HCT116 (cell line): ENCODE results near the gene TMSB4X. TPM values are rescaled to one million over a fixed set of nuclear protein-coding genes. Genes with fewer than 3 reads are reported as not detected.

Experiments used
- ATAC-seq: fragments of 200-7000 bp; cut with Tn5 transposase; 2 replicates; pipeline ENCODE4 v1.9.1; 2020; ENCODE audit warnings: mild to moderate bottlenecking, moderate library complexity
- BruUV-seq: library from RNA; stranded (reverse); fragments of 400-500 nt; replicated peaks from 2 replicates; lab custom pipeline; 2021; lab: Mats Ljungman, UMichigan
- CTCF ChIA-PET: fragments of 300-600 bp; sonication (Branson Sonifier 250); formaldehyde crosslinking; loops from one replicate; lab custom pipeline; 2021; ENCODE audit warnings: antibody characterized with exemption; lab: Charles Lee
- POLR2A ChIA-PET: fragments of 300-600, 350-600 bp; sonication (Branson Sonifier 250); formaldehyde crosslinking; loops from one replicate; lab custom pipeline; 2021; ENCODE audit warnings: antibody characterized with exemption; lab: Charles Lee
- RAD21 ChIA-PET, 2 experiments: fragments of 300-600 bp; sonication (Branson Sonifier 250); formaldehyde crosslinking; loops; one replicate each; lab custom pipeline; 2023; ENCODE audit warnings: low total read pairs in 2 of 2; ENCODE audit not compliant: uncharacterized antibody in 2 of 2, unreplicated experiment in 2 of 2, low non-redundant PET in 1 of 2; lab: Charles Lee
- DNase-seq: peaks from one replicate; pipeline ENCODE4 v3.0.0-alpha.2; 2010; ENCODE audit warnings: low read depth, low spot score
- H2AFZ ChIP-seq: fragments of 200-600 bp; shearing (Covaris generic), sonication (generic); 2 replicates; pipeline ENCODE4 v1.6.1; 2017; ENCODE audit warnings: low read depth, mixed run types, mixed read lengths, antibody characterized with exemption, low read length; ENCODE audit not compliant: poor library complexity, severe bottlenecking
- H3K27ac ChIP-seq: 2 replicates; pipeline ENCODE4 v1.5.1; 2012; ENCODE audit warnings: low read depth, low read length
- H3K27me3 ChIP-seq: fragments of 200-600 bp; sonication (generic); 2 replicates; pipeline ENCODE4 v1.6.1; 2016; ENCODE audit warnings: mixed run types, low read length, mixed read lengths; ENCODE audit not compliant: insufficient read depth
- H3K36me3 ChIP-seq, 2 experiments: fragments of 200-500 bp in 1 of 2; fragments of 200-600 bp in 1 of 2; sonication (Bioruptor generic) in 1 of 2; sonication (generic) in 1 of 2; 2 replicates each; pipeline versions ENCODE4 v1.5.1 to v1.6.1; 2014 to 2016; ENCODE audit warnings: low read length in 2 of 2, inconsistent platforms in 1 of 2, mixed read lengths in 1 of 2, mixed run types in 1 of 2; ENCODE audit not compliant: insufficient read depth in 2 of 2, control insufficient read depth in 1 of 2
- H3K4me1 ChIP-seq, 2 experiments: fragments of 200-600 bp in 1 of 2; sonication (generic) in 1 of 2; 2 replicates each; pipeline versions ENCODE4 v1.5.1 to v1.6.1; 2012 to 2017; ENCODE audit warnings: low read length in 2 of 2, inconsistent platforms in 1 of 2, mild to moderate bottlenecking in 1 of 2, mixed read lengths in 1 of 2, mixed run types in 1 of 2, moderate library complexity in 1 of 2; ENCODE audit not compliant: insufficient read depth in 2 of 2, control insufficient read depth in 1 of 2
- H3K4me2 ChIP-seq: fragments of 200-600 bp; sonication (generic); 2 replicates; pipeline ENCODE4 v1.6.1; 2017; ENCODE audit warnings: mixed run types, low read length, mixed read lengths
- H3K4me3 ChIP-seq, 2 experiments: fragments of 200-600 bp in 1 of 2; sonication (generic) in 1 of 2; replicated peaks in 1 of 2; 2 replicates each; pipeline ENCODE4 v1.5.1; 2011 to 2016; ENCODE audit warnings: low read length in 2 of 2, control low read depth in 1 of 2, low read depth in 1 of 2, mild to moderate bottlenecking in 1 of 2, mixed read lengths in 1 of 2, mixed run types in 1 of 2
- H3K79me2 ChIP-seq: fragments of 200-600 bp; sonication (generic); 2 replicates; pipeline ENCODE4 v1.6.1; 2017; ENCODE audit warnings: mild to moderate bottlenecking, mixed run types, low read length, moderate library complexity, mixed read lengths; ENCODE audit not compliant: insufficient read depth
- H3K9ac ChIP-seq: fragments of 200-600 bp; sonication (generic); 2 replicates; pipeline ENCODE4 v1.6.1; 2016; ENCODE audit warnings: low read length, mixed read lengths
- H3K9me2 ChIP-seq: fragments of 200-600 bp; sonication (generic), shearing (Covaris generic); 2 replicates; pipeline ENCODE4 v1.6.1; 2017; ENCODE audit warnings: mixed run types, mild to moderate bottlenecking, moderate library complexity; ENCODE audit not compliant: insufficient read depth
- H3K9me3 ChIP-seq, 2 experiments: fragments of 200-500 bp in 1 of 2; fragments of 200-600 bp in 1 of 2; sonication (Bioruptor generic) in 1 of 2; sonication (generic) in 1 of 2; 2 replicates each; pipeline ENCODE4 v1.6.1; 2014 to 2017; ENCODE audit warnings: low read length in 2 of 2, mixed read lengths in 2 of 2, inconsistent platforms in 1 of 2, low read depth in 1 of 2, mild to moderate bottlenecking in 1 of 2, mixed run types in 1 of 2, moderate library complexity in 1 of 2; ENCODE audit not compliant: control insufficient read depth in 1 of 2, insufficient read depth in 1 of 2
- H4K20me1 ChIP-seq: fragments of 200-600 bp; sonication (generic), shearing (Covaris generic); 2 replicates; pipeline ENCODE4 v1.6.1; 2017; ENCODE audit warnings: mixed run types, mild to moderate bottlenecking, moderate library complexity; ENCODE audit not compliant: insufficient read depth
- CBX3 ChIP-seq: IDR thresholded peaks from 2 replicates; pipeline ENCODE4 v1.6.1; 2012; ENCODE audit warnings: low read depth
- CEBPB ChIP-seq: IDR thresholded peaks from 2 replicates; pipeline ENCODE4 v1.6.1; 2012; ENCODE audit warnings: low read depth
- EGR1 ChIP-seq: IDR thresholded peaks from 2 replicates; pipeline ENCODE4 v1.6.1; 2012; ENCODE audit warnings: low read depth
- ELF1 ChIP-seq: IDR thresholded peaks from 2 replicates; pipeline ENCODE4 v1.6.1; 2012; ENCODE audit warnings: low read depth, borderline replicate concordance
- EZH2 ChIP-seq: fragments of 200-600 bp; sonication (generic); IDR thresholded peaks from 2 replicates; pipeline ENCODE4 v1.6.1; 2017; ENCODE audit warnings: antibody characterized with exemption, mixed run types
- EZH2phosphoT487 ChIP-seq: fragments of 200-600 bp; IDR thresholded peaks from 2 replicates; pipeline ENCODE4 v1.6.1; 2018; ENCODE audit warnings: antibody characterized with exemption, borderline replicate concordance
- FOSL1 ChIP-seq: IDR thresholded peaks from 2 replicates; pipeline ENCODE4 v1.6.1; 2012; ENCODE audit warnings: low read depth
- JUND ChIP-seq: IDR thresholded peaks from 2 replicates; pipeline ENCODE4 v1.6.1; 2012
- POLR2A ChIP-seq: IDR thresholded peaks from 2 replicates; pipeline ENCODE4 v1.7.0; 2011; ENCODE audit warnings: borderline replicate concordance; ENCODE audit not compliant: insufficient read depth, insufficient read length; ENCODE audit errors: extremely low read depth
- POLR2AphosphoS5 ChIP-seq: IDR thresholded peaks from 2 replicates; pipeline ENCODE4 v1.6.1; 2011; ENCODE audit warnings: mild to moderate bottlenecking, low read depth, low read length, moderate library complexity
- RAD21 ChIP-seq: IDR thresholded peaks from 2 replicates; pipeline ENCODE4 v1.6.1; 2012; ENCODE audit warnings: low read depth, mild to moderate bottlenecking
- SP1 ChIP-seq: IDR thresholded peaks from 2 replicates; pipeline ENCODE4 v1.6.1; 2012; ENCODE audit warnings: low read depth
- TCF7L2 ChIP-seq: IDR thresholded peaks from 2 replicates; pipeline ENCODE4 v1.7.0; 2011; ENCODE audit warnings: borderline replicate concordance, inconsistent platforms; ENCODE audit not compliant: insufficient read depth, insufficient read length; ENCODE audit errors: extremely low read depth
- ZFX ChIP-seq: fragments of 450-650 bp; IDR thresholded peaks from 2 replicates; pipeline ENCODE4 v1.6.1; 2017
- ZNF274 ChIP-seq: fragments of 200-500 bp; sonication (Bioruptor generic); IDR thresholded peaks from 2 replicates; pipeline ENCODE4 v1.6.1; 2014; ENCODE audit warnings: mild to moderate bottlenecking, low read depth, low read length, inconsistent platforms
- intact Hi-C: fragments of 100-400 bp; cut with micrococcal nuclease; formaldehyde crosslinking; loops from 2 replicates; pipeline ENCODE4 v1.10.0; 2022
- total RNA-seq: library from RNA; stranded (reverse); gene quantifications from one replicate; pipeline ENCODE4 v1.2.1, GENCODE V29; 2021; ENCODE audit not compliant: unreplicated experiment
- TF ChIP-seq, protein P1 (sequence below): IDR thresholded peaks from 2 replicates; pipeline ENCODE4 v1.6.1; 2011; ENCODE audit warnings: mild to moderate bottlenecking, low read length, moderate library complexity; ENCODE audit not compliant: insufficient replicate concordance; ENCODE audit errors: extremely low read depth
- TF ChIP-seq, protein P2 (sequence below): IDR thresholded peaks from 2 replicates; pipeline ENCODE4 v1.6.1; 2012; ENCODE audit warnings: low read depth

The TMSB4X gene
- total RNA-seq, 1 experiment from 2014 or later: 407 TPM

DNA sequence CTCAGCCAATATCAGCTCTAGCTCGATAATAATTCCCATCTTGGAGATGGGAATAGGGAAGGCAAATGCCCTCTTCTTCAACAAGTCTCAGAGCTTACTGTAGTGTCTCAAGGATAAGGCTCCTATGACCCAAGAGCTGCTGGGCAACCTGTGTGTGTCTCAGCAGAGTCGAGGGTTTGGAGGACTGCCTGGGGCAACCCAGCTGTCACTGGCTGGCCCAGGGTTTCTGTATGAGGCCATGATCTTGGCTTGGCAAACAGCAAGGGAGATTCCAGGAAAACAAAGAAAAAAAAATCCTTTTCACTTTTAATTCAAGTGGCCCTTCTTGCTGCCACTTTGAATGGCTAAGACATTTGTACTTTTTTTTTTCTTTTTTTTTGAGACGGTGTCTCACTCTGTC is 34.4 kb downstream of the TMSB4X start:
- no peak for ATAC-seq
- TF ChIP-seq EZH2: no peak
- TF ChIP-seq POLR2AphosphoS5: no peak
- no peak for TF ChIP-seq ELF1
- TF ChIP-seq SP1: no peak
- TF ChIP-seq, protein P1, sequence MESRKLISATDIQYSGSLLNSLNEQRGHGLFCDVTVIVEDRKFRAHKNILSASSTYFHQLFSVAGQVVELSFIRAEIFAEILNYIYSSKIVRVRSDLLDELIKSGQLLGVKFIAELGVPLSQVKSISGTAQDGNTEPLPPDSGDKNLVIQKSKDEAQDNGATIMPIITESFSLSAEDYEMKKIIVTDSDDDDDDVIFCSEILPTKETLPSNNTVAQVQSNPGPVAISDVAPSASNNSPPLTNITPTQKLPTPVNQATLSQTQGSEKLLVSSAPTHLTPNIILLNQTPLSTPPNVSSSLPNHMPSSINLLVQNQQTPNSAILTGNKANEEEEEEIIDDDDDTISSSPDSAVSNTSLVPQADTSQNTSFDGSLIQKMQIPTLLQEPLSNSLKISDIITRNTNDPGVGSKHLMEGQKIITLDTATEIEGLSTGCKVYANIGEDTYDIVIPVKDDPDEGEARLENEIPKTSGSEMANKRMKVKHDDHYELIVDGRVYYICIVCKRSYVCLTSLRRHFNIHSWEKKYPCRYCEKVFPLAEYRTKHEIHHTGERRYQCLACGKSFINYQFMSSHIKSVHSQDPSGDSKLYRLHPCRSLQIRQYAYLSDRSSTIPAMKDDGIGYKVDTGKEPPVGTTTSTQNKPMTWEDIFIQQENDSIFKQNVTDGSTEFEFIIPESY: no peak
- TF ChIP-seq, protein P2, sequence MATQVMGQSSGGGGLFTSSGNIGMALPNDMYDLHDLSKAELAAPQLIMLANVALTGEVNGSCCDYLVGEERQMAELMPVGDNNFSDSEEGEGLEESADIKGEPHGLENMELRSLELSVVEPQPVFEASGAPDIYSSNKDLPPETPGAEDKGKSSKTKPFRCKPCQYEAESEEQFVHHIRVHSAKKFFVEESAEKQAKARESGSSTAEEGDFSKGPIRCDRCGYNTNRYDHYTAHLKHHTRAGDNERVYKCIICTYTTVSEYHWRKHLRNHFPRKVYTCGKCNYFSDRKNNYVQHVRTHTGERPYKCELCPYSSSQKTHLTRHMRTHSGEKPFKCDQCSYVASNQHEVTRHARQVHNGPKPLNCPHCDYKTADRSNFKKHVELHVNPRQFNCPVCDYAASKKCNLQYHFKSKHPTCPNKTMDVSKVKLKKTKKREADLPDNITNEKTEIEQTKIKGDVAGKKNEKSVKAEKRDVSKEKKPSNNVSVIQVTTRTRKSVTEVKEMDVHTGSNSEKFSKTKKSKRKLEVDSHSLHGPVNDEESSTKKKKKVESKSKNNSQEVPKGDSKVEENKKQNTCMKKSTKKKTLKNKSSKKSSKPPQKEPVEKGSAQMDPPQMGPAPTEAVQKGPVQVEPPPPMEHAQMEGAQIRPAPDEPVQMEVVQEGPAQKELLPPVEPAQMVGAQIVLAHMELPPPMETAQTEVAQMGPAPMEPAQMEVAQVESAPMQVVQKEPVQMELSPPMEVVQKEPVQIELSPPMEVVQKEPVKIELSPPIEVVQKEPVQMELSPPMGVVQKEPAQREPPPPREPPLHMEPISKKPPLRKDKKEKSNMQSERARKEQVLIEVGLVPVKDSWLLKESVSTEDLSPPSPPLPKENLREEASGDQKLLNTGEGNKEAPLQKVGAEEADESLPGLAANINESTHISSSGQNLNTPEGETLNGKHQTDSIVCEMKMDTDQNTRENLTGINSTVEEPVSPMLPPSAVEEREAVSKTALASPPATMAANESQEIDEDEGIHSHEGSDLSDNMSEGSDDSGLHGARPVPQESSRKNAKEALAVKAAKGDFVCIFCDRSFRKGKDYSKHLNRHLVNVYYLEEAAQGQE: no peak
- TF ChIP-seq POLR2A: no peak
- TF ChIP-seq CEBPB: no peak
- no peak for TF ChIP-seq RAD21
- no peak for TF ChIP-seq FOSL1
- TF ChIP-seq ZNF274: no peak
- TF ChIP-seq JUND: no peak
- no peak for TF ChIP-seq TCF7L2
- TF ChIP-seq EGR1: no peak
- TF ChIP-seq EZH2phosphoT487: no peak
- TF ChIP-seq CBX3: no peak
- TF ChIP-seq ZFX: no peak
- TF ChIP-seq, all 23 proteins: peak for 0
- H3K36me3 ChIP-seq: no peaks in the 10 kb centered on the region
- H3K4me1 ChIP-seq: no peaks in the 10 kb centered on the region; a peak in 1 of 4 replicates
- no peak overlapping the region for H3K4me2 ChIP-seq
- no peaks in the 10 kb centered on the region for H3K79me2 ChIP-seq
- ChIA-PET POLR2A (no interaction called here), CTCF (no interaction called here), RAD21 (no interaction called here)
- H3K9me2 ChIP-seq: no peaks in the 10 kb centered on the region
- no TSS peak for BruUV-seq
- H3K27me3 ChIP-seq: no peaks in the 10 kb centered on the region
- H3K9me3 ChIP-seq: no peaks in the 10 kb centered on the region
- no peak overlapping the region for H3K4me3 ChIP-seq
- no peak for DNase-seq
- no peak overlapping the region for H2AFZ ChIP-seq
- intact Hi-C loops: no loop called here
- H3K9ac ChIP-seq: no peak overlapping the region
- H4K20me1 ChIP-seq: no peaks in the 10 kb centered on the region
- no peak overlapping the region for H3K27ac ChIP-seq
